Adrenal gland (tissue), 5 donors: Measurements from ENCODE around the gene CYP2S1.
A peak's percentile ranks its signal among the peaks of the same experiment; 100 is the strongest.
"Not testable (repeated sequence)": the region's sequence is repeated elsewhere in the genome, so short reads cannot be mapped to it uniquely, and the experiment has no call there.

ENCODE experiments used
- POLR2A ChIP-seq, 2 donors: fragments of 450-650 bp; IDR thresholded peaks; one replicate each; pipeline ENCODE4 v1.6.1; 2017; ENCODE audit warnings: antibody characterized with exemption in 2 of 2, mild to moderate bottlenecking in 2 of 2, moderate library complexity in 1 of 2
- TF ChIP-seq, protein P1 (sequence below), 6 experiments: fragments of 450-650 bp in 4 of 6; fragments of 200-600 bp in 2 of 6; sonication (generic) in 1 of 6; IDR thresholded peaks; 1 replicate in 5 of 6; 2 replicates in 1 of 6; pipeline versions ENCODE4 v1.5.1 to v1.8.0; 2016 to 2021; ENCODE audit warnings: antibody characterized with exemption in 6 of 6, mild to moderate bottlenecking in 2 of 6, moderate library complexity in 1 of 6
- donor health status: DM: no; HTN: no; CAD: no.

DNA sequence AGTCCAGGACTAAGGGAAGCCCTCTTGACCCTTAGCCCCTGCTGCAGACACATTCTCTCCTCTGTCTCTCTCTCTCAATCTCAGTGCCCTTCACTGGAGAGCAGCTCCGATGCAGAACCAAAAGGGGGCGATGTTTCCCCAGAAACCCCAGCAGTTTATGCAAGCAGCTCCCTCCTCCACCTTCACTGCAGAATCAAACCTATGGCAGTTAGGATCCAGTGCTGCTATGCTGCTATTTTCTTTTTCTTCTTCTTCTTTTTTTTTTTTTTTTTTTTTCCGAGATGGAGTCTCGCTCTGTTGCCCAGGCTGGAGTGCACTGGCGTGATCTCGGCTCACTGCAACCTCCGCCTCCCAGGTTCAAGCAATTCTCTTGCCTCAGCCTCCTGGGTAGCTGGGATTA is 11.3 kb downstream of the CYP2S1 start:
- TF ChIP-seq, protein P1, sequence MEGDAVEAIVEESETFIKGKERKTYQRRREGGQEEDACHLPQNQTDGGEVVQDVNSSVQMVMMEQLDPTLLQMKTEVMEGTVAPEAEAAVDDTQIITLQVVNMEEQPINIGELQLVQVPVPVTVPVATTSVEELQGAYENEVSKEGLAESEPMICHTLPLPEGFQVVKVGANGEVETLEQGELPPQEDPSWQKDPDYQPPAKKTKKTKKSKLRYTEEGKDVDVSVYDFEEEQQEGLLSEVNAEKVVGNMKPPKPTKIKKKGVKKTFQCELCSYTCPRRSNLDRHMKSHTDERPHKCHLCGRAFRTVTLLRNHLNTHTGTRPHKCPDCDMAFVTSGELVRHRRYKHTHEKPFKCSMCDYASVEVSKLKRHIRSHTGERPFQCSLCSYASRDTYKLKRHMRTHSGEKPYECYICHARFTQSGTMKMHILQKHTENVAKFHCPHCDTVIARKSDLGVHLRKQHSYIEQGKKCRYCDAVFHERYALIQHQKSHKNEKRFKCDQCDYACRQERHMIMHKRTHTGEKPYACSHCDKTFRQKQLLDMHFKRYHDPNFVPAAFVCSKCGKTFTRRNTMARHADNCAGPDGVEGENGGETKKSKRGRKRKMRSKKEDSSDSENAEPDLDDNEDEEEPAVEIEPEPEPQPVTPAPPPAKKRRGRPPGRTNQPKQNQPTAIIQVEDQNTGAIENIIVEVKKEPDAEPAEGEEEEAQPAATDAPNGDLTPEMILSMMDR (IDR thresholded peaks at IDR 0.05): peak; percentile 80 to 98 (median 94)
- not testable (repeated sequence) for TF ChIP-seq POLR2A (IDR thresholded peaks at IDR 0.05)
